Measurements from ENCODE around the gene CNTN5. TPM values are rescaled to one million over a fixed set of nuclear protein-coding genes. Genes with fewer than 3 reads are reported as not detected.

The CNTN5 gene
- total RNA-seq, 4 donors from 2014 or later: not detected

- Histone ChIP-seq H3K36me3 (no peaks in the 10 kb centered on the region), H3K4me3 (no peak overlapping the region), H3K4me1 (no peaks in the 10 kb centered on the region), H3K27me3 (no peaks in the 10 kb centered on the region), H3K27ac (no peak overlapping the region), H3K9me3 (no peaks in the 10 kb centered on the region)
- no peak for DNase-seq (ENCODE audit: low spot score in 2 of 2)
- no peak for TF ChIP-seq POLR2A (IDR thresholded peaks at IDR 0.05)
- TF ChIP-seq POLR2AphosphoS5 (IDR thresholded peaks at IDR 0.05): no peak
- no peak for TF ChIP-seq EP300 (IDR thresholded peaks at IDR 0.05)
- no peak for TF ChIP-seq CTCF (IDR thresholded peaks at IDR 0.05)
- WGBS: 51% methylated on average over 3 of the region's 3 CpGs
These were observed 1298.9 kb downstream of the CNTN5 start for GRCh38 chr11:100319691-100320090.

GRCh38 chr11:100328626-100329340 lies 1308.0 kb downstream of the CNTN5 start:
- DNase-seq (ENCODE audit: low spot score in 2 of 2): no peak
- no peak overlapping the region for H3K27ac ChIP-seq
- no peaks in the 10 kb centered on the region for H3K9me3 ChIP-seq
- H3K27me3 ChIP-seq: no peaks in the 10 kb centered on the region
- no peaks in the 10 kb centered on the region for H3K4me1 ChIP-seq
- H3K4me3 ChIP-seq: no peak overlapping the region
- TF ChIP-seq POLR2AphosphoS5 (IDR thresholded peaks at IDR 0.05): no peak
- TF ChIP-seq POLR2A (IDR thresholded peaks at IDR 0.05): no peak
- TF ChIP-seq CTCF (IDR thresholded peaks at IDR 0.05): no peak
- no peak for TF ChIP-seq EP300 (IDR thresholded peaks at IDR 0.05)
- WGBS: 69% methylated on average over 2 of the region's 4 CpGs
- H3K36me3 ChIP-seq: no peaks in the 10 kb centered on the region

- Histone ChIP-seq H3K36me3 (no peaks in the 10 kb centered on the region), H3K4me1 (no peaks in the 10 kb centered on the region), H3K27me3 (no peaks in the 10 kb centered on the region), H3K27ac (no peak overlapping the region), H3K4me3 (no peak overlapping the region), H3K9me3 (no peaks in the 10 kb centered on the region)
- TF ChIP-seq POLR2AphosphoS5 (IDR thresholded peaks at IDR 0.05): no peak
- no peak for TF ChIP-seq POLR2A (IDR thresholded peaks at IDR 0.05)
- TF ChIP-seq CTCF (IDR thresholded peaks at IDR 0.05): no peak
- no peak for TF ChIP-seq EP300 (IDR thresholded peaks at IDR 0.05)
- no peak for DNase-seq (ENCODE audit: low spot score in 2 of 2)
These were observed 1308.6 kb downstream of the CNTN5 start for GRCh38 chr11:100329352-100329751.

GRCh38 chr11:100336873-100337272 lies 1316.1 kb downstream of the CNTN5 start:
- TF ChIP-seq CTCF (IDR thresholded peaks at IDR 0.05) (no peak), POLR2AphosphoS5 (IDR thresholded peaks at IDR 0.05) (no peak), POLR2A (IDR thresholded peaks at IDR 0.05) (no peak), EP300 (IDR thresholded peaks at IDR 0.05) (no peak)
- WGBS: 98% methylated on average over 4 of the region's 4 CpGs
- Histone ChIP-seq H3K27me3 (no peaks in the 10 kb centered on the region), H3K4me1 (no peaks in the 10 kb centered on the region), H3K27ac (no peak overlapping the region), H3K9me3 (no peaks in the 10 kb centered on the region), H3K4me3 (no peak overlapping the region), H3K36me3 (no peaks in the 10 kb centered on the region)
- DNase-seq (ENCODE audit: low spot score in 2 of 2): no peak

GRCh38 chr11:100338144-100338840 lies 1317.5 kb downstream of the CNTN5 start:
- H3K9me3 ChIP-seq: no peaks in the 10 kb centered on the region
- H3K36me3 ChIP-seq: no peaks in the 10 kb centered on the region
- no peaks in the 10 kb centered on the region for H3K27me3 ChIP-seq
- TF ChIP-seq POLR2AphosphoS5 (IDR thresholded peaks at IDR 0.05) (no peak), CTCF (IDR thresholded peaks at IDR 0.05) (no peak), EP300 (IDR thresholded peaks at IDR 0.05) (no peak), POLR2A (IDR thresholded peaks at IDR 0.05) (no peak)
- H3K4me1 ChIP-seq: no peaks in the 10 kb centered on the region
- 94% methylated on average over 6 of the region's 6 CpGs for WGBS
- DNase-seq (ENCODE audit: low spot score in 2 of 2): no peak
- H3K27ac ChIP-seq: no peak overlapping the region
- no peak overlapping the region for H3K4me3 ChIP-seq

Measured in suprapubic skin (tissue), 4 donors.